AG04450 (cell line): ENCODE data around the gene EPB41L4B. TPM values are rescaled to one million over a fixed set of nuclear protein-coding genes. Genes with fewer than 3 reads are reported as not detected.

Experiments
- CTCF ChIA-PET: fragments of 300-600, 350-600 bp; formaldehyde crosslinking; extraction: SDS; loops from one replicate; lab custom pipeline; 2022; ENCODE audit warnings: antibody characterized with exemption, inconsistent platforms; lab: Charles Lee
- POLR2A ChIA-PET: fragments of 350-600 bp; formaldehyde crosslinking; extraction: SDS; loops from one replicate; lab custom pipeline; 2021; ENCODE audit warnings: antibody characterized with exemption, inconsistent platforms; lab: Yijun Ruan, JAX
- DNase-seq: peaks from one replicate; pipeline ENCODE4 v3.0.0-alpha.2; 2011; ENCODE audit warnings: low read depth, low spot score
- H3K27ac ChIP-seq: one replicate; pipeline ENCODE4 v1.5.1; 2012; ENCODE audit warnings: low read depth, low read length, control low read depth
- H3K27me3 ChIP-seq: one replicate; pipeline ENCODE4 v1.6.0; 2012; ENCODE audit warnings: low read length; ENCODE audit not compliant: control insufficient read depth, insufficient read depth
- H3K4me3 ChIP-seq: 2 replicates; pipeline ENCODE4 v1.5.1; 2011; ENCODE audit warnings: mild to moderate bottlenecking, low read depth, low read length, control low read depth
- H3K9me3 ChIP-seq: 2 replicates; pipeline ENCODE4 v1.5.1; 2012; ENCODE audit warnings: low read length; ENCODE audit not compliant: control insufficient read depth, insufficient read depth
- polyA plus RNA-seq: library from polyadenylated mRNA; depleted of rRNA; stranded (reverse); fragments of >200 nt; gene quantifications from 2 replicates; pipeline ENCODE4 v1.2.3, GENCODE V29; 2011
- TF ChIP-seq, protein P1 (sequence below): IDR thresholded peaks from 2 replicates; pipeline ENCODE4 v1.5.1; 2011; ENCODE audit warnings: low read depth, low read length, control low read depth, inconsistent platforms

The EPB41L4B gene
- polyA plus RNA-seq, 1 experiment, result 1.5 TPM

DNA sequence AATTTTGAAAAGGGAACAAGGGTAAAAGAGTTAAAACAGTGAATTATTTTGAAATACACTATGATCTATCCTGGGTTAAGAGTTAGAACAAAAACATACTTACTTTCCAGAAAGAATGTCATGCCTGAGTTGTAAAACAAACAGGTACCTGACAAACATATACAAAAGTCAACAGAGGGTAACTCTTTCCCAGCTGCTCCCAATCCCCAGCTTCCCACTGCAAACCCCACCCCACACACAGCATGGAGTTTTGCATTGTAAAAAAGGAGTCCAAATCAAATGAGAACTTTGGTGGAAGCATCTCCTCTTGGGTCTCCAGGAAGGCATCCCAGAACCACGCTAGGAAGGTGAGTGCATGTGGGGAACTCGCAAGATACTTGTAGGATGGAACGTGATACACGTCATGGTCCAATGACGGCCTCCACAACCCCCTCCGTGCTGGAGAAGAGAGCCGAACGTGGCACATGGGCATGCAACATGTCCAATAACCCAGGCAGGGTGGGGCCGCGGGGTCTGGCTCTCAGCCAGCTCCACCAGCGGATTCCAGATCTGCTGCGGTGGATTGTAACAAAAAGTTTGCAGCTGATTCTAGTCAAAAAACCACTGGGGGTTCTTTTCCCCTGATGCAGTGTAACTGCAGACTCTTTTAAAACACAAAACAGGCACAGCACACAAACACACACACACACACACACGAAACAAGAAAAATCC, 55.8 kb downstream of the EPB41L4B start:
- Histone ChIP-seq H3K9me3 (no peaks in the 10 kb centered on the region; the same call in 1 of the 2 replicates), H3K27ac (no peak overlapping the region), H3K27me3 (peaks cover 3% of the 10 kb centered on the region), H3K4me3 (no peak overlapping the region)
- TF ChIP-seq, protein P1, sequence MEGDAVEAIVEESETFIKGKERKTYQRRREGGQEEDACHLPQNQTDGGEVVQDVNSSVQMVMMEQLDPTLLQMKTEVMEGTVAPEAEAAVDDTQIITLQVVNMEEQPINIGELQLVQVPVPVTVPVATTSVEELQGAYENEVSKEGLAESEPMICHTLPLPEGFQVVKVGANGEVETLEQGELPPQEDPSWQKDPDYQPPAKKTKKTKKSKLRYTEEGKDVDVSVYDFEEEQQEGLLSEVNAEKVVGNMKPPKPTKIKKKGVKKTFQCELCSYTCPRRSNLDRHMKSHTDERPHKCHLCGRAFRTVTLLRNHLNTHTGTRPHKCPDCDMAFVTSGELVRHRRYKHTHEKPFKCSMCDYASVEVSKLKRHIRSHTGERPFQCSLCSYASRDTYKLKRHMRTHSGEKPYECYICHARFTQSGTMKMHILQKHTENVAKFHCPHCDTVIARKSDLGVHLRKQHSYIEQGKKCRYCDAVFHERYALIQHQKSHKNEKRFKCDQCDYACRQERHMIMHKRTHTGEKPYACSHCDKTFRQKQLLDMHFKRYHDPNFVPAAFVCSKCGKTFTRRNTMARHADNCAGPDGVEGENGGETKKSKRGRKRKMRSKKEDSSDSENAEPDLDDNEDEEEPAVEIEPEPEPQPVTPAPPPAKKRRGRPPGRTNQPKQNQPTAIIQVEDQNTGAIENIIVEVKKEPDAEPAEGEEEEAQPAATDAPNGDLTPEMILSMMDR, result no peak
- ChIA-PET POLR2A (no interaction called here), CTCF (interaction anchor here (0.6 kb wide), 1 partner anchor 852 kb away, joined by 3 read pairs; no protein-coding TSS in a partner anchor)
- no peak for DNase-seq

DNA sequence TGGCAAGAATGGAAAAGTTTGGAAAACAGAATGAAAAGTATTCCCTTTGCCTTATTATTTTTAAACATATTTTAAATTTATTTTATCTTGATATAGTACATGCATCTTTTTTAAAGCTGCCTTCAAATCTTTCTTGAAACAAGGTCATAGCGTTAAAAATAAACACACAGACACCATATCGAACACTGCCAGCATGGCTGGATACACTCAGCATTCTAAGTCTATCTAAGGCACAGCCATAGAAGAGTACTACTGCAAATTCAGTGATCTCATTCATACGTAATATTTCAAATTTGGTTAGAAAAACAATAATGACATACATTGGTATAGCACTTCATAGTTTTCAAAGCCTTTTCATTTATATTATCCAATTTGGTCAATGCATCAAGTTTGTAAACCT, 57.5 kb downstream of the EPB41L4B start:
- Histone ChIP-seq H3K27me3 (peaks cover 3% of the 10 kb centered on the region), H3K9me3 (no peaks in the 10 kb centered on the region; the same call in 1 of the 2 replicates), H3K27ac (no peak overlapping the region), H3K4me3 (no peak overlapping the region)
- TF ChIP-seq, protein P1, result no peak
- DNase-seq, result no peak
- ChIA-PET POLR2A (no interaction called here), CTCF (interaction anchor here (0.6 kb wide), 1 partner anchor 22 kb away, joined by 3 read pairs; no protein-coding TSS in a partner anchor)

DNA sequence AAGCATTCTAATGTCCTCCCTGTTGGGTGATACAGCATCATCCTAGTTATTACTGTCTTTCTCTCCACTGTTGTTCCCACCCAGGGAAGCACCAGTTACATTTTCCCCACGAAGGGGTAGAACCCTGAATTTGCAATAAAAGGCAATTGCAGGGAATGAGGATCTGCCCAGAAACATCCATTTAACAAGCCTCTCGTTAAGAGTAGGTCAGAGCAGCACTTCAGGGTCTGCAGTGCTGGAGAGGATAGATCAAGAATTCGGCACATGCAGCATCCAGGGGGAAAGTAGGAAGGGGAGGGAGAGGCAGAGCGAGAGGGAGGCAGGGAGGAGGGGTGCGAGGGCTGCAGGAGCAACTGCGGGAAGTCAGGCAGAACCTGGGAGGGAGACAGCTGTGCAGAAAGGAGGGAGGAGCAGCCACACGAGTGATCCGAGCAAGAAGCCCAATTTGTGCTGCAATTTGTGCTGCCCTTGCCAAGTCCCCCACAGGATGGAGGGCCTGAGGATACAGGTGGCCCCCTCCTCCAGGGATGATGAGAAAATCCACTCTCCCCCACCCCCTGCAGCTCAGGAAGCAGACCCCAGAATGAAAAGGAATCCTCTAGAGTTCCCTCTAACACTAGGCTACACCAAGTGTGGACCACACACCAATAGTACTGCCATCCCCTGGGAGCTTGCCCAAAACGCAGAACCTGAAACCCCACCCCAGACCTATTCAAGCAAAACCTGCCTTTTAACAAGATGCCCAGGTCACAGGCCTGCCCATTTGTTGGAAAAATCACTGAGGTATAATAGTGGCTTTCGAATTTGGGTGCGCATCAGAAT, 62.2 kb downstream of the EPB41L4B start:
- H3K9me3 ChIP-seq, result no peaks in the 10 kb centered on the region
- ChIA-PET CTCF (interaction anchor here (1.0 kb wide), 1 partner anchor 13 kb away, joined by 3 read pairs; no protein-coding TSS in a partner anchor), POLR2A (no interaction called here)
- DNase-seq, result no peak
- H3K27ac ChIP-seq, result no peak overlapping the region
- peaks cover 4% of the 10 kb centered on the region for H3K27me3 ChIP-seq
- TF ChIP-seq, protein P1, result no peak
- no peak overlapping the region for H3K4me3 ChIP-seq

DNA sequence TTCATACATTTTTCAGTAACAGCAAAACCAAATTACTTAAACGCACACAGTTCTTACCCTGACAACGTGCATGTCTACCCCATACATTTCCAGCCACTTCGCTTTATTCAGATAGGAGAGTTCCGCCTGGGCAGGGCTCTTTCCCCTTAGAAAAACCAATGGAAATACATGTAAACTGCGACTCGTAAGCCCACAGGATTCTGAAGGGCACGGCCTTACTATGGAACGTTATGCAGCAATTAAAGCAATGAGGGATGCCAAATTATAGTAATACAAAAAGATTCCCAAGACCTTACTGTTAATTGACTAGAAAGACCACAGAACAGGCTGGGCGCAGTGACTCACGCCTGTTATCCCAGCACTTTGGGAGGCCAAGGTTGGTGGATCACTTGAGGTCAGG, 64.5 kb downstream of the EPB41L4B start:
- no peak for DNase-seq
- no peak overlapping the region for H3K27ac ChIP-seq
- peaks cover 4% of the 10 kb centered on the region for H3K27me3 ChIP-seq
- TF ChIP-seq, protein P1, result no peak
- CTCF ChIA-PET, result no interaction called here
- POLR2A ChIA-PET, result no interaction called here
- no peaks in the 10 kb centered on the region for H3K9me3 ChIP-seq
- no peak overlapping the region for H3K4me3 ChIP-seq

DNA sequence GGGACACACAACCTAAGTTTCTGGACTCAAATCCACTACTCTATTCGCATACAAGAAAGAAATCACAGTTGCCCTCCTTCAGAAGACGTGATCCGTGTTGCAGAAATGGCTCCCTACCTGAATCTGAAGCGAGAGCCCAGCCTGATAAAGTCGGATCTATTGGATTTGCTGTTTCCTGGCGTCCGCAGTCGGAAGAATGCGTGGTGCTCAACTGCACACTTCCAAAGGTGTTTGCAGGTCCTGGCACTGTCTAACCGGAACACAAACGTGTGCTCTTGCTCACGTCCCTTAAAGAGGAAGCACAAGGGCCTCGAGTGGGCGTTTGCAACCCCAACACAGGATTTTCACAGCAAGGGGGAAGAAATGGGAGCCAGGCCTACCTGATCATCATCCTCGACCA, 65.5 kb downstream of the EPB41L4B start:
- no peaks in the 10 kb centered on the region for H3K9me3 ChIP-seq
- peaks cover 4% of the 10 kb centered on the region for H3K27me3 ChIP-seq
- TF ChIP-seq, protein P1, result no peak
- ChIA-PET CTCF (no interaction called here), POLR2A (no interaction called here)
- no peak overlapping the region for H3K27ac ChIP-seq
- no peak for DNase-seq
- no peak overlapping the region for H3K4me3 ChIP-seq
